Measurements from ENCODE around the gene NKAIN2.

The NKAIN2 gene

DNA sequence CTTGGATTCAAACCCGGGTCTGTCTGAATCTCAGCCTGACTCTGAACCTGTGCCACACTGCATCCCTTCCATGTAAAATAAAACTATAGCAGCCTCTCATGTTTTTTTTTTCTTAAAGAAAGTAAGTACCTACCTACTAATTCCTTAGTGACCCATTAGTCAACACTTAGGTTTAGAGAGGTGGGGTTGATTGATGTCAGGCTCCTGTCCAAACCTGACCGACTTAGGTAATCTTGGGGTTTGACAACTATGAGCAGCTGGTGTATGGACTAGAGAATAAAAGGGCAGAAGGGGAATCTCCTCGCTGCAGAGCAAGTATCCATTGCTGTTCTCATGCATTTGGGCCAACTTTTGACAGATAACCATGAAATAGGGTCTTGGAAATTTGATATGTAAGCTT, 6.5 kb downstream of the NKAIN2 start:
- no peak for DNase-seq

DNA sequence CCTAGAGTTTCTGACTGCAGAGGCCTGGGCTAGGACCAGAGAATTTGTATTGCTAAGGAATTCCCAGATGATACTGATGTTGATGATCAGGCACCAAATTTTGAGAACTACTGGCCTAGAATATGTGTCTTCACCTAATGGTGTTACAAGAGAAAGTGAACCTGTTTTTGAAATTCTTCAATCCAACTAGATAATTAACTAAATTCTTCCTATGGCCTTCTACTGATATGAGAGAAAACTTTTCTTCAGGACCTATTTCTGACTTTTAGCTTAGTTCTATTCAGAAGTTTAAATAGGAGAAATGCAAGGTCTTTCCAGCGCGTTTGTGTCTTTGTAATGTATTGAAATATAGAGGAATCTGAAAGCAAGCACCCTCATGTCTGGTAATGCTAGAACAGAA, 7.3 kb downstream of the NKAIN2 start:
- DNase-seq: no peak

DNA sequence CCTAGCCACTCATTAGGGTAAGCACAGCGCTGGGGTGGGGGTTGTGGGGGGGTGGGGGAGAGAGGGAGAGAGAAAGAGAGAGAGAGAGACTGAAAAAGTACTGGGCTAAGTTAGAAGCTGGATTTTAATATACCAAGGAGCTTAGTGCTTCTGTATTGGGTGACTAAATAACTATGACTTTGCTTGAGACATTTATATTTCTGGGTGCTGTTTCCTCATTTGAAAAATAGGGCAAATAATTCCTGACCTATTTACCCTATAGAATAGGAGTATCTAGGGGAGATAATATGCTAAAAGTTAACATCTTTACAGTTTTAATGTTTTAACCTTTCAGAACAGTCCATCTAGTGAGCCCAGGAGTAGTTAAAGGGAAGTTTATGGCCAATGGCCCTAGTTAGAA, 7.7 kb downstream of the NKAIN2 start:
- DNase-seq: no peak

DNA sequence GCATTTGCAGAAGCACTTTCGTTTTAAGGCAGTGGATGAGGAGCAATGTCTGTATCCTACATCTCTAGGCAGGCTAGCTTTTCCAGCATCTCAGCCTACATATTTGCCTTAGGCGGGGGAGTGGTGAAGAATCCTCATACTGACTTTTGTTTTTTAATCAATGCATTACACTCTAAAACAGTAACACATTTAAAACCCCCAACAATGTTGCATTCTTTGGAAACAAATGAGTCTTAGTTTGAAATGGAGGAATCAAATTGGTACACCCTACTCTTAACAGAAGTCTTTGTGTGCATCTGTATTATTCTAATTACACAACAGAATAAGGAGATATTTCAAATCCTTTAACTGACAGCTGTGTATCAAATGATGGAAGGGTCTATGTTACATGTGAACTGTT, 9.0 kb downstream of the NKAIN2 start:
- no peak for DNase-seq

DNA sequence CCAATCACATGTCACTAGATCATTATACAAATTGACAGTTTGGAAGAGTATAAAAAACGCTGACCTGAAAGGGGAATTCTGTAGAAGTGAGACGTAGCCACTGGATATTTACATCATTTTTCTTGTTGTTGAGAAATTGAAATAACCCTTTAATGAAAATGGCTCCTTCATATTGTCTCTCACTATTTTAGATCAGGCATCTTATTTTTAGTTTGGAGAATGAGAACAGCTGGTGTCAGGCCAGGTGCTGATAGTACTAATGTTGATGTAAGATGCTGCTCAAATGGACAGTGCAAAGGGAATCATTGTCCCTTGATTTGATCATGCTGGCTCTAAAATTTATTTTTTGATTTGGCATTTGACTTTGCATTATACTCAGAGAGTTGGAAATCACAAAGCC, 17.4 kb downstream of the NKAIN2 start:
- no peak for DNase-seq

DNA sequence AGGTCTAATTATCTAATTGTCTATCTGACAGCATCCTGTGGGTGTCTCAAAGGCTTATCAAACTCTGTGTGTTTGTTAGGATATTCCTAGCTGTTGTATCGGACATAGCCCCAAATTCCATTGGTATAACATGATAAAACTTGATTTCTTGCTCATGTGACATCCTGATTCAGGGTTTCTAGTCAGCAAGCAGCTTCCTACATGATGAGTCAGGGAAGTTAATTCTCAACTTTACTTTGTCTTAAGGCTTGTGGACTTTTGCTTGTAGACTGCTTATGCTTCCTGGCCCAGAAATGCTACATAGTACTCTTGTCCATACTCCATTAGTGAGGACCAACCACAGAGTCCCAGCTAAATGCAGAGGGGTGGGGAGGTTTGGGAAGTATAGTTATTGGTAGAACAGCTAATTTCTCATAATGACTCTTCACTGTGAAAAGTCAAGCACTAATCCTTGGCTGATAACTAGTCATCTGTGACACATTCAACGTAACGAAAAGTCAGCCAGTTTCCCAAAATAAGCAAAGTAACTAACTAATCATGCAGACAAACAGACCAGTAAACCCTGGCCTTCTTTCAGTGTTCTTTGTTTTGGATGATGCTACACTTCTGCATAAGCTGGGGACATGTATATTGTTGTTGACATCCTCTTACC, 25.8 kb downstream of the NKAIN2 start:
- no peak for DNase-seq

DNA sequence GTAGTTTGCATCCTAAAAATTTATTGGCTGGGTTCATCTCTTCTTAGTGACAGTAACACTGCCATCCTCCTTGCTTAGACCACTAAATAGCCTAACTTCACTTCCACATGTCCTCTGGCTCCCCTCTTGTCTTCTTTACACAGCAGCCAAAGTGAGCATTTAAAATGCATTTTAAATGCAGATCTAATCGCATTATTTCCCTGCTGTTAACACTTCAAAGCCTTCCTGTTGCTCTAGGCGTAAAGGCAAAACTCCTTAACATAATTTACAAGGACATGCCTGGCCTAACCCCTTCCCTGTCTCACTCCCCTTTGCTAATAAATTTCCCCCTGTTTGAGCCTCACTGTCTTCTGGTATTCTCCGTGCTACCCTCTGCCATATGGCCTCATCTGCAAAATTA, 26.5 kb downstream of the NKAIN2 start:
- no peak for DNase-seq

DNA sequence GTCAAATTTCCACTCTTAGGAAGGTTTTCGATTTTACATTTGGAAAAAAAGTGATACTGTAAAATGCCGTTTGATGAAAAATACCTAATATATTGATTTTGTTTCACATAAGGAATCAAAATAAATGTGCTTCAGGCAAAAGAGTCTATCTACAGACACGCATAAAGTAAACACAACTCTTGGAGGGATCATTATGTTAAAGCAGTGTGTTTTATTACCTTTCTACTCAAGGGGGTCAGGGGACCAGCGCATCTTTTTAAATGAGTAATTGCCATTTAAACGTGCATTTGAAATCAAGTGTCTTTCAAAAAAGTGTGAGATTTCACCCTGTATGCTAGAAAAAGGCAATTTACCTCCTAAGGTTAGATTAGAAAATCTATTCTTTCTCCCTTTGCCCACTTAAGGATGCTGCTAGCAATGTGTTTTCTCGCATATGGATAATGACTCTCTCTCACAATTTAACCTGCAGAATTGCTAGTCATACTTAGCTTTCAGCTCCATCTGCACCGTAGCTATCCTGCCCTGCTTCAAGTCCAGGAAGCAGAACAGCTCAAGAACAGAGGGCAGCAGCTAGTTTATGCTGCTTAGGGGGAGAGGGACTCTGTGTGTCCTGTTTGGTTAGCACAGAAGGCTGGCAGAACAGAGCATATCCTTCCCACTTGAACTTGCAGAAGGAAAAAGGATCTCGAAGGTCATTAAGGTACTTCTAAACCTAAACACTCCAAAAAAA, 35.0 kb downstream of the NKAIN2 start:
- DNase-seq: no peak

DNA sequence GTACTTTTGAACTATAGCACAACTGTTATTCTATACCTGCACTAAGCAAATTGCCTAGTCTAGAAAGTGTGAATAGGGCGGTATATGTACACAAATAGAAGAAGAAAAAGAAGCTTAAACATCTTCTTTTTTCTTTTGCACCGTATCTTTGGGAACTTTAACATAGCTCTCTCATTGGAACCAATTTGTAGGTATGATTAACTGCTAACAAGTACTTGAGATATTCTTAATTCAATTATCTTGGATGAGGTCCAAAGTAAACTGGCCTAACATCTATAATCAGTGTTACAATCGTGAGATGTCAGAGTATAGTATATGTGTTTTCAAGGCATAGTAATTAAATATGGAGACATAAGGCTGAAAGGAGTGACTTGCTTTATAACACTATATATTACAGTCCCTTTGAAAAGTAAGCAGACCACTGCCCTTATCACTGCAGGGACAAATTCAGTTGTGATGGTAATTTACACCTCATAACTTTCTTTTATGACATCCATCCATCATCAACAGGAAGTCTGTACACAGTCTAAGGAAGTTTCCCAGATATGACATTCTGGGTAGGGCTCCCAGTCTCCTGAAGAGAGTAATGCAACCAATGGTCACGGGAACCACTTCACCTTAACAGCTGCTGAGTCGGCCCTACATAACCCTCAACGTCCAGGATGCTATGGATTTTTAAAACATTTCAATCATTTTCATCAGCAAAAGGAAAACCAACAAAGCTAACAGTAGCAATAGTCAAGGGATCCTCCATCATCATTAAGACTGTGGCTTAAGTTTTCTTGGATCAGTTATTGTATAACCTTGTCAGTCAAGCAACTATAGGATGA, 37.6 kb downstream of the NKAIN2 start:
- DNase-seq: no peak

DNA sequence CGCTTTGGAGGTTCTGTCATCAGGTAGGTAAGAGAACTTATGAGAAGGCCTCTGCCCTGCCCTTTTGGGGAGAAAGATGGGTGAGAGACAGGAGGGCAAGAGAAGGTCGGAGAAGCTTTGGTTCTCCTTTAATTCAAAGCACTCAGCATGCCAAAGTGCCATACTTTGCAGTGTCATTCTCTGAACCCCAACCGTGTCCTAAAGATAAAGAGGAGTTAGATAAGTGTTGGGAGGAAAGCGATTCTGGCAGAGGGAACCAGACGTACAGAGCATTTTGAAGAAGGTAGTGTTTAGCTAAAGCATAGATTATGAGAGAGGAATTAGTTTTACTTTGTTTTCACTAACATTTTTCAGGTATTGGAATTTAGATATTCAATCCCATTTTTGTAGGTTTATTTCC, 40.3 kb downstream of the NKAIN2 start:
- DNase-seq: no peak

DNA sequence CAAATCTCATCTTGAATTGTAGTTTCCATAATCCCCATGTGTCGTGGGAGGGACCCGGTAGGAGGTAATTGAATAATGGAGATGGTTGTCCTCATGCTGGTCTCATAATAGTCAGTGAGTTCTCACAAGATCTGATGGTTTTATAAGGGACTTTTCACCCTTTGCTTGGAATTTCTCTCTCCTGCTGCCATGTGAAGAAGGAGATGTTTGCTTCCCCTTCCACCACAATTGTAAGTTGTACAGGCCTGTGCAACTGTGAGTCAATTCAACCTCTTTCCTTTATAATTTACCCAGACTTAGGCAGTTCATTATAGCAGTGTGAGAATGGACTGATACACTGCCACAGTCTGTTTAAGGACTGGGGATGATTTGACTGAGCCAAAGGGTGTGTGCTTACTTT, 44.7 kb downstream of the NKAIN2 start:
- no peak for DNase-seq

DNA sequence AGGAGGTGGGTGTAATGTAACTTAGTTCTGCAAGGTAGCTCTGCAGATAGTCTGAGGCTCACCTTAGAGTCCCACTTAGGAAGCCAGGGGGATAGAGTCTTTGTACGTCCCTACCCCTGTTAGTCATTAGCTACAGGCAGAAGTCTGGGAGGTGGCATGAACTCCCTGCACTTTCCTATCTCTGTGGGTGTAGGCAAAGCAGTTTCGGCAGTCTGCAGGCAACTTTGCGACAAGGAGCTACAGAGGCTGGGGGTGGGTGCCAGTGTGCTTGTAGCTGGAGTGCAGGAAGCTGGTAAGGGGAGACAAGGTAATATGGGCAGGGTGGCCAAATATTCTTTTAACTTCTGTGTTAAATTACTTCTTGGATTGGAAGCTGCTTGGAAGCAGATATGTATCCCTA, 45.7 kb downstream of the NKAIN2 start:
- DNase-seq: no peak

DNA sequence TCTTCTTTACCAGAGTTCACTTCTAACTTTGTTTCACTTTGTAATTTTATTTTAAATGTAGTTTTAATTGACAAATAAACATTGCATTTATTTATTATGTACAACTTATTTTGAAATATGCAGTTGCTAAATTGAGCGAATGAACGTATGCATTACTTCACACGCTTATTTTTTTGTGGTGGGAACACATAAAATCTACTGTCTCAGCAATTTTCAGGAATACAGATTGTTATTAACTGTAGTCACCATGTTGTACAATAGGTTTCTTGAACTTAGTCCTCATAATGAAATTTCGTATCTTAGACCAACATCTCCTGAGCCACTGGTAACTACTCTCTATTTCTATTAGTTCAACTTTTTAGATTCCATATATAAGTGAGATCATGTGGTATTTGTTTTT, 46.9 kb downstream of the NKAIN2 start:
- no peak for DNase-seq

DNA sequence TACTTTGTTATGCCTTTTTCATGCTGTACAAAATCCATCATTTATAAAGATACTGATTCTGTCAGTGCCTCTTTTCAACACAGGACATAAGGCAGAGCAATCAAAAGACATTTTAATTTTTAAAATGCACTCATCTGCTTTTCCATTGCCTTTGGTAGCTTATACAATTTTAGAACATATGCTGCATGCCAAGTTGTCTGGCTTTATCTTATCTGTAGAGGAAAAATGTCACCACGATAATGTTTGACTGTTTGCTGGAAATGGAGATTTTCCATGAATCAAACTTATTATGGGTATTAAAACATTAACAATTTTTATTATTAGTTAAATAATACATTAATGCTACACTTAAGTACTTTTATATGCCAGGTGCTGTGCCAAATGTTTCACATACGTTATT, 50.5 kb downstream of the NKAIN2 start:
- no peak for DNase-seq

DNA sequence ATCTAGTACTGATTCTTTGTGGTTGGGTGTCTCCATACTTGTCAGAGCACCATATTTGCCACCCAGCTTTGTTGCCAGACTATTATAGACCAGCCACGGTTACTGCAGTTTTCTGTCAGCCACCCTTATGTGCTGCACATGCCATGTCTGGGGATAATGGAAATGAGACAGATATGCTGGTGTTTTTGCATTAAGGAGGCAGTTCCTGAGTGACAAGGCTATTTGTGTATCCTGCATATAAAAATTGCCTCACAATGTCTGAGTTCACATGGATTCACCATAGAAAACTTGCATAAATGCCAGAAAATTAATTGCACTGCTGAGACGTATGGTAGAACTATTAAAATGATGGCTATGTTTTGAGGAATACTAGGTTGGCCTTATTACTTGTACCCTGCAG, 51.8 kb downstream of the NKAIN2 start:
- DNase-seq: no peak

DNA sequence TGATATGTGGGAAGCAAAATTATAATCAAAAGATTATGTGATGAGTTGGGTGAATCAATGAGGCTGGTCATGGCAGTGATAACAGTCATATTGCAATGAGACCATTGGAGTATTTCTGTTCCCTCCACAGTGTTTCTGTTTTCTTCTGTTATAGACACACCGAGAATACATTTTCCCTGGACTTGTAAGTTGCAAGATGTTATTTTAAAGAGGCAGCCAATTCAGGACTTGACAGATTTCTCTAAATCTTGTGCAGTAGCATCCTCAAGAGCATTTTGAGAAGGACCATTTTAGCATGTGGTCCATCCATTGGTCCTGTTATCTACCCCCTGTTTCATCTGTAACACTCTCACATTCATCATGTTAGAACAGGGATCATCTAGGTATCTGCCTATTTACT, 55.6 kb downstream of the NKAIN2 start:
- DNase-seq: no peak

DNA sequence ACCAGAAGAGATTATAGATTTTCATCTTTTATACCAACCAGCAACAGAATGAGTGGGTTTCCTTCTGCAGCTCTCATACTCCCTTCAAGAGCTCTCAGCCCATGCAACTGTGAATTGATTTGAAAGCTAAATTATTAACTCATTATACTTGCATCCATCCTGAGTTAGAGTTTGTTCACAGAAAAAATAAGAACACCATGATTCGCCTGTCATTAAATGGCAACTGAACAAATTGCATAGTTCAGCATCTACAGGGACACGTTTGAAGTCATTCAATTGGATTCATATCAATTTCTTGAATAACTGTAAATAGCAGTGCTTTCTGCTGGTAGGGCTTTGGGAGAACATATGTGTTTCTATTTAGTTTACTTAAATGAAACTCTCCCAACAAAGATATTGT, 65.7 kb downstream of the NKAIN2 start:
- DNase-seq: no peak

DNA sequence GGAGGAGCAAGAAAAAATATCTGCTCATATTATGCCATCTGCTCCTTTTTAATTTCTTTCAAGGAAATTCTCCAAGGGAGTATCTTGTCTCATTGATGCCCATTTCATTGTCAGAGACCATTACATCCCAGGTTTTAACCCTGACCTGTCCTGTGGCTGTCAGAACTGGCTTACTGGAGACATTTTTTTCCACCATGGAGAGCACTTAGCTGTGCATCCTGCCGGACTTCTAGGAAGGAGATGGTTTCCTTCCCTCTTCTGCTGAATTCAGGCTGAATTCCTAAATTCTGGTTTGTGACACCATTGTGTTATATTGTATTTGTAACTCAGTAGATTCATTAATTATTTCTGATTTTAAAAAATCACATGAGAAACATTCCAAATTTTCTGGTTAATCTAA, 70.3 kb downstream of the NKAIN2 start:
- DNase-seq: no peak

DNA sequence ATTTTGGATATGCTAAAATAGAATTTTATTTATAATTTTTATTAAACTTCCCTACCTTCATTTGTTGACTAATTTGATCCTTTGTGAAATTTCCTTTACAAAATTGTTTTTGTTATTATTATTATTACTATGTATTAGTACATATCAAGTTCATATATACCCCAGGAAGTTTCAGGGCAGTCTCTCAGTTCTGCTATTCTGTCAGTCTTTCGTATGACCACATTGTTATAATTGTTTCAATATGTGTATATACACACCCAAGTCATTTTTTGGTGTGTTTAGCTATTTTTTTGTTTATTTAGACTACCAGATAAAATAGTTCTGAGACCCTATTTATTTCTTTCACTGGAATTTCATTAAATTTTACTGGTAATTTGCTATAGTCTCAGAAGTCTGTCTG, 72.1 kb downstream of the NKAIN2 start:
- no peak for DNase-seq

DNA sequence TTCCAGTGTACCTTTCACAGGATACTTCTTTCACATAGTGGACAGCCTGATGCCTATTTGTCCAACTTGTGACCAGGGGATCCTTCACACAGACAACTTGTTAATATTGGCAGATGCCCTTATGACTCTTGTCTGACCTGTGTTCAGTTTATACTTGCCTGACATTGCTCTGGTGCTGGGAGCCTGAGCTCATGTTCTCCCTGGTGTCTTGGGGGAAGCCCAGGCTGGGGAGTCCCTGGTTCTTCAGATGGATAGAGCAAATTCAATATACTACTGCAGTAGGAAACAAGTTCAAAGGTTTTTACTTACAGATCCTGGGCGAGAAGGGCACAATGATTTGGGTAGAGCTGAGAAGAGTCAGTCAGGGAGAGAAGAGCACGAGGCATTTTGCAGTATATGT, 76.1 kb downstream of the NKAIN2 start:
- DNase-seq: no peak

DNA sequence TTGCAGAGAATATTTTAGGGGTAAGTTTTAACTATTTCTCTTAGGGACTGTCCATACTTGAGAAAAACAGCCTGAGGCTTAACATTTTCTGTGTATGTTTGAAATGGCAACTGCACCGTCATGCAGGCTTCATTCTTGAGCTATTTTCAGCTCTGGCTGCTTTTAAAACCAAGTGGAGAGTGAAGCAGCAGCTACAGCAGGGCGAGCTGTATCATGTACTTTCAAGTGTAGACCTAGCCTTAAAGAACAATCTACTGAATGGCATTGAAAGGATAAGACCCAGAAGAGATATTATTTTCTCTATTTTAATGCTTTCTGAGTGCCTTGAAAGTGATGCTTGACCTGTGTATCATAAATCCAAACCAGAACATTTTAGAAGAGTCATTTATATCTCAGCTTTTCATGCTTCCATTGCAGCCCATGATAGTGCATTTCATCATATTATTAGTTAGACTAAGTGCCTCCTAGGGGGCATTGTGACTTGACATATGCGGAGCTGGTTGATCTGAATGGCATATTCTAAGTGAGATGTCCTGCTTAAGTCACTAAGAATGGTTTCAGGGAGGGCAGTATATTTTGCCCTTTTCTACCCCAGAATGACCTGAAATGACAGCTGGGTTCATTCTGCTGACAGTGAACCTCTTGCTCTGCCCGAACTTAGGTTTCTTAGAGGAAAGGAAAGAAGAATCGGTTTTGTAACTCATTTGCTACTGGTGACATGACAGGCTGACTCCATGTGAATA, 85.3 kb downstream of the NKAIN2 start:
- no peak for DNase-seq

DNA sequence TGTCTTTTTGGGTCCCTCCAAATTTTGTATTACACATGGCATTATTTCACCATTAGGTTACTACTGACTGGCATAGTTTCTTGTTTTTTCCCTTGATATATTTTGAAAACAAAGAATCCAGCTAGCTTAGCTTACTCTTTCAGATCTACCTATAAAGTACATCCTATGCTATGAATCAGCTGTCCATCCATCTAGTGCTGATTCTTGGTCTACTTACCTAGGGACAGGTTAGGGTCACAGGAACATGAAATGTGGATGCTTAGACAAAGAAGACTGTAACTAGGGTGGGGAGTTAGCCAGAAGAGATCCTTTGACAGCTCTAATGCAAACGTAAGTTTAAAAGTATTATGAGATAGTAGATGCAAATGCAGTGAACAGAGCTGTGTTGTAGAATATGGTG, 91.7 kb downstream of the NKAIN2 start:
- DNase-seq: no peak

DNA sequence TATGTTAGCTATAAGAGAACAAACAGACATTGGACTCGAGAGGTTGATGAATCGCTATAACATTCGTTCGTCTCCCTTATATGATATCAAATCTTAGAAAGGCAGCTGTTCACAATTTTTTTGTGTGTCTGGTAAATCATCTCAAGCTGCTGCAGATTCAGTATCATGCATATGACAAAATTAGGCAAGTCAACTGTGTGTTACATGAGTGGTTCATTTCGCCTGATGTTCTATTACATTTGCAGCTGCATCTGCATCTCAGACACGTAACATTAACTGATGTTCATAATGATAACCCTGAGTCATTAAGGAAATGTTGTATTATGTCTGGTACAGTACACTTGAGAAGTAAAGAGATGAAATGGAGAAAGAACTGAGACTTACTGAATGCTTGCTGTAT, 92.1 kb downstream of the NKAIN2 start:
- no peak for DNase-seq

DNA sequence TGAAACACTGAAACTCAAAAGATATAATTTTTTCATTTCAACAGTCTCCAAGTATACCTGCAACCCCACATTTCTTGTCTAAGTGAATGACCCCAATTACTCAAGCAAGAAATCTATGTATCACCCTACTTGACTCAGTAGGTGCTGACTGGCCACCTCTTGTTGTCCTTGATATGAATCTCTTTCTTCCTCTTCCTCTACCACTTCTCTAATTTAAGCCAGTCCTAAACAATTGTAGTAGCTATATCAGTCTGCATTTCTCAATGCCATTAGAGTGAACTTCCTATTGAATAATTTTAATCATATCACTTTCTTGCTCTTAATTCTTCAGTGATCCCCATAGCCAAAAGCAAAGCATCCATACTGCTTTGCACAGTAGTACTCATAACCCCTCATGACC, 93.2 kb downstream of the NKAIN2 start:
- DNase-seq: no peak

Data from CD4-positive, alpha-beta T cell treated with Interleukin-10 for 1 hour (primary cell).